ENCODE data around the gene ZNF865.
A peak's percentile ranks its signal among the peaks of the same experiment; 100 is the strongest.
"Not testable (repeated sequence)": the region's sequence is repeated elsewhere in the genome, so short reads cannot be mapped to it uniquely, and the experiment has no call there.

ZNF865 gene

DNA sequence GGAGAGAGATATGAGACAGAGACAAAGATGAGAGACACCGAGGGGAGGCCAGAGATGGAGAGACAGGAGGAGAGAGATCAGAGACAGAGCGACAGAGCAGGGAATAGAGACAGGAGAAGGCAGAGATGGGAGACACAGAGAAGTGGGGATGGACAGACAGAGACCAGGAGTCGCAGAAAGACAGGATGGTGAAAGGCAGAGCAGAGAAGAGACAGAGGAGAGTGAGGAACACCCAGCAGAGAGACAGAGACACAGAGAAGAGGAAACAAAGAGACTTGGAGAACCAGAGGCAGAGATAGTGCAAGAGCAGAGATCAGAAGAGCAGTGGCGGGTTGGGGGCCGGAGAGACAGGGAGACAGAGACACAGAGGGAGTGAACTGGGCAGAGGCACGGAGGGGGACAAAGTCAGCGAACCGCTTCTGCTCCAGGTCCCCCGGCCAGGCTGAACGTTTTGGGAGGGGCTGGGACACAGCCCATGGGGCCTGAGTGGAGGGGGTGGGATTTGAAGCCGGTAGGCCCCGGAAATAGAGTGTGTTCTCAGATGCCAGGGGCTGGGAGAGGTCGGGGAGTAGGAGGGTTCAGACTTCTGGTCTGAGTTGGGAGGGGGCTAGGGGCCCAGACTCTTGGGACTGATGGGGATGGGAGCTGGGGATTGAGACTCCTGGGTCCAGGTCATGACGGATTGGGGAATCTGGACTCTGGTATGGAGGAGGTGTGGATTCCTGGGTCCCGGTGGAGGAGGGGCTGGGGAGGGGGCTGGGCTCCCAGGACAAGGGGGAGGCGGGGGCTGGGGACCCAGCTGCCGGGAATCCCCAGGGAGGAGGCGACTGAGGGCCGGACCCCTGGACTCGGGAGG, 25.5 kb upstream of the ZNF865 start:
- Histone ChIP-seq H3K4me1 (ENCODE audit: control insufficient read depth, insufficient read depth, low read length) (no peaks in the 10 kb centered on the region), H3K9me3 (ENCODE audit: control insufficient read depth, insufficient read depth, low read length) (no peaks in the 10 kb centered on the region), H3K27me3 (ENCODE audit: control insufficient read depth, insufficient read depth, low read length) (no peaks in the 10 kb centered on the region), H3K4me3 (ENCODE audit: low read length) (peak overlapping the region; percentile 94), H3K36me3 (ENCODE audit: control insufficient read depth, insufficient read depth, low read length) (peaks cover 20% of the 10 kb centered on the region), H3K27ac (ENCODE audit: low read length) (no peak overlapping the region)
- no CpG with 5 or more reads among the region's 20 CpGs for WGBS (ENCODE audit: insufficient coverage, insufficient read length)
- DNase-seq (ENCODE audit: low read depth, low spot score), result no peak

DNA sequence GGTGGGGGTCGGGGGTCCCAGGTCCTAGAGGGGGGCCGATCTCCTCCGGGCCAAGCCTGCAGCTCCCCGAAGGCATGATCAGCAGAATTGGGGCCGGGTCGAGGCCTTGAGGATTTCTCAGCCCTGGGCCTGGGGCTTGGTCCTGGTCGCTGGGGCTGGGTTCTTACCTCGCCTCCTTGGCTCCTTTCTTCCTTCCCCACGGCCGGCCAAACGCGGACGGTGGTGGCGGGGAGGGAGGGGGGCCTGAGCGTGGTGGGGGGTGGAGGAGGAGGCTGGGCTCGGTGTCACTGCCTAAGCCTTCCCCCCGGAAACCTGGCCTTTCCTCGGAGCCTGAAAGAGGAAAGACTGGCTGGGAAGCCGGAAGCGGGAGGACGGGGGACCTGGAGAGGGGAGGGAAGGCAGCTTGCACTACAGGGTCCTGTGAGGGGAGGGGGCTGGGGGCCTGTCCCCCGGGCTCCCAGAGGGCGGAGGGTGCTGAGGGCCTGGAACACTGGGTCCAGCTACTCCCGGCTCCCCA, 24.8 kb upstream of the ZNF865 start, which contains the start of gene ZNF579:
Gene ZNF579 (minus strand): TSS at position 221 of the 517 bp plus-strand sequence. CDS start 1,209 bp downstream, outside the sequence.
- peak within 1 kb of the TSS; percentile 94 for H3K4me3 ChIP-seq (ENCODE audit: low read length)
- H3K4me1 ChIP-seq (ENCODE audit: control insufficient read depth, insufficient read depth, low read length), result 0 out of 2 replicates have a peak, but pooled peaks cover 1% of the 10 kb centered on the region
- no CpG with 5 or more reads among the region's 24 CpGs for WGBS (ENCODE audit: insufficient coverage, insufficient read length)
- no peaks in the 10 kb centered on the region for H3K27me3 ChIP-seq (ENCODE audit: control insufficient read depth, insufficient read depth, low read length)
- peaks cover 20% of the 10 kb centered on the region for H3K36me3 ChIP-seq (ENCODE audit: control insufficient read depth, insufficient read depth, low read length)
- no peak for DNase-seq (ENCODE audit: low read depth, low spot score)
- H3K9me3 ChIP-seq (ENCODE audit: control insufficient read depth, insufficient read depth, low read length), result no peaks in the 10 kb centered on the region
- H3K27ac ChIP-seq (ENCODE audit: low read length), result no peak within 1 kb of the TSS

DNA sequence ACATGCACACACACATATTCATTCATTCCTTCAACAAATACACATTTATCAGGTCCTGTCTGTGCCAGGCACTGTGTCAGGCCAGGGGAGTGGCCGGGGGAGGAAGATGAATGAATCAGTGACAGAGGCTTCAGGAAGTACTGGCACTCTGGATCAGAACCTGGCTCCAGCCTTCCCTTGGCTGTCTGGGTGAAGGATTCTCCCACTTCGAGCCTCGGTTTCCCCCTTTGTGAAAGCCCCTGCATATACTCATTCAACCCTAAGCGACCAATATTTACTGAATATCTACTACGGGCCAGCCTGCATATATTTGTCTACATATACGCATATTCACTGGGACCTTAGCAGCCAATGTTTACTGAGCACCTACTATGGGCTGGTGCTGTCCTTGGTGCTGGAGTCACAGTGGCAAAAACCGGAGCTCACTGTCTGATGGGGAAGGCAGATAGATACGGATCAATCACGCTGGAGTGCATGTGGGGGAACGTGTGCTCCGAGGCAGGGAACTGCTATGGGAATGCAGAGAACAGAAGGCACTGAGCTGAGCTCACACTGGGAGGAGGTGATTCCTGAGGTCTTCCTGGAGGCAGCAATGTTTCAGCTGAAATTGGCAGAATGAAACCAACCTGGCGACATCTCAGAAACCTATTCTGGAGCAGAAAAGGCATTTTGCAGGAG, 24.2 kb upstream of the ZNF865 start:
- 0 out of 2 replicates have a peak, but pooled peaks cover 1% of the 10 kb centered on the region for H3K4me1 ChIP-seq (ENCODE audit: control insufficient read depth, insufficient read depth, low read length)
- no peaks in the 10 kb centered on the region for H3K27me3 ChIP-seq (ENCODE audit: control insufficient read depth, insufficient read depth, low read length)
- peaks cover 20% of the 10 kb centered on the region for H3K36me3 ChIP-seq (ENCODE audit: control insufficient read depth, insufficient read depth, low read length)
- no peaks in the 10 kb centered on the region for H3K9me3 ChIP-seq (ENCODE audit: control insufficient read depth, insufficient read depth, low read length)
- WGBS (ENCODE audit: insufficient coverage, insufficient read length), result no CpG with 5 or more reads among the region's 12 CpGs
- DNase-seq (ENCODE audit: low read depth, low spot score), result no peak
- H3K4me3 ChIP-seq (ENCODE audit: low read length), result peak overlapping the region; percentile 94; the same call in 1 of the 2 replicates
- H3K27ac ChIP-seq (ENCODE audit: low read length), result no peak overlapping the region

DNA sequence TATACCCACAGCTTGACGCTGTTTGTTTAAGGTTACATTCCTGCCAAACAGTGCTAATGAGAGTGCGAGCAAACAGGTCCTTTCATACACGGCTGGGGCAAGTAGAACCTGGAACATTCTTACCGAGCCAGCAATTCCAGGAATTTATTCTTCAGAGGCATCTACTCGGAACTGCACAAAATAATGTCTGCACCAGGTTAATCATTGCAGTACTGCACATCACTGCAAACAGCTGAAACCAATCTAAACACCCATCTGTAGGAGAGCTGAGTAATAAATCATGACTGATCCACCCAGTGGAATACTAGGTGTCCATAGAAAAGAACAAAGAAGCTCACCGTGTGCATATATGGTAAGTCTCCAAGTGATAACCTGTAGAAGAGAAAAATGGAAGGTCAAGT, 23.6 kb upstream of the ZNF865 start:
- H3K4me1 ChIP-seq (ENCODE audit: control insufficient read depth, insufficient read depth, low read length), result 0 out of 2 replicates have a peak, but pooled peaks cover 1% of the 10 kb centered on the region
- no peak for DNase-seq (ENCODE audit: low read depth, low spot score)
- H3K4me3 ChIP-seq (ENCODE audit: low read length), result no peak overlapping the region
- no CpG with 5 or more reads among the region's 6 CpGs for WGBS (ENCODE audit: insufficient coverage, insufficient read length)
- H3K27ac ChIP-seq (ENCODE audit: low read length), result no peak overlapping the region
- H3K27me3 ChIP-seq (ENCODE audit: control insufficient read depth, insufficient read depth, low read length), result no peaks in the 10 kb centered on the region
- H3K9me3 ChIP-seq (ENCODE audit: control insufficient read depth, insufficient read depth, low read length), result no peaks in the 10 kb centered on the region
- H3K36me3 ChIP-seq (ENCODE audit: control insufficient read depth, insufficient read depth, low read length), result peaks cover 19% of the 10 kb centered on the region

DNA sequence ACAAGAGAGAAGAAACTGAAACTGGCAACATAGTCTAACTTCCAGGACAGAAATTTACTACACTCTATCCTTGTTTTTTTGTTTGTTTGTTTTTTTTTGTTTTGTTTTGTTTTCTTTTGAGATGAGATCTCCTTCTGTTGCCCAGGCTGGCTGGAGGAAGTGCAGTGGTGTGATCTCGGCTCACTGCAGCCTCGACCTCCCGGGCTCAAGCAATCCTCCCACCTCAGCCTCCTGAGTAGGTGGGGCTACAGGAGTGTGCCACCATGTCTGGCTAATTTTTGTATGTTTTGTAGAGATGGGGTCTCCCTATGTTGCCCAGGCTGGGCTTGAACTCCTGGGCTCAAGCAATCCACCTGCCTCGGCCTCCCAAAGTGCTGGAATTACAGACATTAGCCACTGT, 23.2 kb upstream of the ZNF865 start:
- not testable (repeated sequence) for H3K4me1 ChIP-seq (ENCODE audit: control insufficient read depth, insufficient read depth, low read length); H3K27me3 ChIP-seq (ENCODE audit: control insufficient read depth, insufficient read depth, low read length); H3K9me3 ChIP-seq (ENCODE audit: control insufficient read depth, insufficient read depth, low read length); DNase-seq (ENCODE audit: low read depth, low spot score); H3K4me3 ChIP-seq (ENCODE audit: low read length); H3K27ac ChIP-seq (ENCODE audit: low read length)
- WGBS (ENCODE audit: insufficient coverage, insufficient read length), result no CpG with 5 or more reads among the region's 4 CpGs
- H3K36me3 ChIP-seq (ENCODE audit: control insufficient read depth, insufficient read depth, low read length), result peaks cover 15% of the 10 kb centered on the region

DNA sequence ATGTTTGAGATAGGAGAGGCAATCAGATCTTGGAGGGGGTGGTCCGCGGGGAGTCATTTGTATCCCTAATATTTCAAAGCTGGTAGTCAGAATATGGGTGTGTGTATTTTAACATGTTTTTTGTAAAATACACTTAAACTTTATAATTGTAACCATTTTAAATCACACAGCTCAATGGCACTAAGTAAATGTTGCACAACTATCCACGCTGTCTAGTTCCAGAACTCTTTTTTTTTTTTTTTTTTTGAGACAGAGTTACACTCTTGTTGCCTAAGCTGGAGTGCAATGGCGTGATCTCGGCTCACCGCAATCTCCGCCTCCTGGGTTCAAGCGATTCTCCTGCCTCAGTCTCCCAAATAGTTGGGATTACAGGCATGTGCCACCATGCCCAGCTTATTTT, 21.6 kb upstream of the ZNF865 start:
- not testable (repeated sequence) for H3K4me1 ChIP-seq (ENCODE audit: control insufficient read depth, insufficient read depth, low read length); H3K4me3 ChIP-seq (ENCODE audit: low read length); H3K27me3 ChIP-seq (ENCODE audit: control insufficient read depth, insufficient read depth, low read length); DNase-seq (ENCODE audit: low read depth, low spot score); H3K36me3 ChIP-seq (ENCODE audit: control insufficient read depth, insufficient read depth, low read length); H3K9me3 ChIP-seq (ENCODE audit: control insufficient read depth, insufficient read depth, low read length); H3K27ac ChIP-seq (ENCODE audit: low read length)
- WGBS (ENCODE audit: insufficient coverage, insufficient read length), result no CpG with 5 or more reads among the region's 8 CpGs

DNA sequence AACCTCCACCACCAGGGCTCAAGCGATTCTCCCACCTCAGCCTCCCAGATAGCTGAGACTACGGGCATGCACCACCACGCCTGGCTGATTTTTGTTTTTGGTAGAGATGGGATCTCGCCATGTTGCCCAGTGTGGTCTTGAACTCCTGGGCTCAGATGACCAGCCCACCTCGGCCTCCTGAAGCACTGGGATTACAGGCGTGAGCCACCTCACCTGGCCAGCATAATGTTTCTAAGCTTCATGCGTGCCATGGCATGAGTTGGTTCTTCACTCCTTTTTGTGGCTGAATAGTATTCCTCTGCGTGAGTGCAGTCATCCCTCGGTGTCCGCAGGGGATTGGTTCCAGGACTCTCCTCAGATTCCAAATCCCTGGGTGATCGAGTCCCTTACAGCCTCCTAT, 20.6 kb upstream of the ZNF865 start:
- no peak for DNase-seq (ENCODE audit: low read depth, low spot score)
- WGBS (ENCODE audit: insufficient coverage, insufficient read length), result no CpG with 5 or more reads among the region's 11 CpGs
- 0 out of 2 replicates have a peak, but pooled peaks cover 1% of the 10 kb centered on the region for H3K4me1 ChIP-seq (ENCODE audit: control insufficient read depth, insufficient read depth, low read length)
- H3K27ac ChIP-seq (ENCODE audit: low read length), result no peak overlapping the region
- H3K9me3 ChIP-seq (ENCODE audit: control insufficient read depth, insufficient read depth, low read length), result no peaks in the 10 kb centered on the region
- H3K36me3 ChIP-seq (ENCODE audit: control insufficient read depth, insufficient read depth, low read length), result no peaks in the 10 kb centered on the region
- no peaks in the 10 kb centered on the region for H3K27me3 ChIP-seq (ENCODE audit: control insufficient read depth, insufficient read depth, low read length)
- H3K4me3 ChIP-seq (ENCODE audit: low read length), result no peak overlapping the region

DNA sequence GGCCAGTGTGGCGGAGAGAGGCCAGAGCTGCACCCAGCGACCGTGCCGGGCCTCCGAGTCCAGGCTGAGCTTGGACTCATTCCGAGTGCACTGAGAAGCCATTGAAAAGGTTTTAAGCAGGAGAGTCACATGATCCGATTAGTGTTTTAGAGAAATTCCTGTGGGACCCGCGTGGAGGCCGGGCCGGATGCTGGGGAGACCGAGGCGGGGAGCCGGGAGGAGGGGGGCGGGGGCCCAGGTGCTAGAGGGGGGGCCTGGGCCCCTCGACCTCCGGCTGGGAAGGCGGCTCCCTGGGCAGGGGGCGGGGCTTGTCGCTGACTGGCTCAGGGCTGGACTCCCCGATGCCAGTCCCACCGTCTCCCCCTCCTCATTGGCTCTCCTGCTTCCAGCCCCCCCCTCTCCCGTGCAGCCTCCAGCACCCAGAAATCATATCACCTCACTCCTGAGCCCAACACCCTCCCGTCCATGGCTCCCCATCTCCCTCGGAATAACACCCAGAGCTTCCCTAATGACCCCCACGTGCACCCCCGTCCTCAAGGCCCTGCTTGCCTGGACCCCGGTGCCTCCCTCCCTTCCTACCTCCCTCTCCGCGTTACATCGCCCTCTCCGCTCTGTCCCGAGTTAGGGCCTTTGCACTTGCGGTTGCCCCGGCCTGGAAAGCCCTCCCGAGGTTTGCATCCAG, 19.6 kb upstream of the ZNF865 start:
- DNase-seq (ENCODE audit: low read depth, low spot score), result no peak
- no peak overlapping the region for H3K27ac ChIP-seq (ENCODE audit: low read length)

DNA sequence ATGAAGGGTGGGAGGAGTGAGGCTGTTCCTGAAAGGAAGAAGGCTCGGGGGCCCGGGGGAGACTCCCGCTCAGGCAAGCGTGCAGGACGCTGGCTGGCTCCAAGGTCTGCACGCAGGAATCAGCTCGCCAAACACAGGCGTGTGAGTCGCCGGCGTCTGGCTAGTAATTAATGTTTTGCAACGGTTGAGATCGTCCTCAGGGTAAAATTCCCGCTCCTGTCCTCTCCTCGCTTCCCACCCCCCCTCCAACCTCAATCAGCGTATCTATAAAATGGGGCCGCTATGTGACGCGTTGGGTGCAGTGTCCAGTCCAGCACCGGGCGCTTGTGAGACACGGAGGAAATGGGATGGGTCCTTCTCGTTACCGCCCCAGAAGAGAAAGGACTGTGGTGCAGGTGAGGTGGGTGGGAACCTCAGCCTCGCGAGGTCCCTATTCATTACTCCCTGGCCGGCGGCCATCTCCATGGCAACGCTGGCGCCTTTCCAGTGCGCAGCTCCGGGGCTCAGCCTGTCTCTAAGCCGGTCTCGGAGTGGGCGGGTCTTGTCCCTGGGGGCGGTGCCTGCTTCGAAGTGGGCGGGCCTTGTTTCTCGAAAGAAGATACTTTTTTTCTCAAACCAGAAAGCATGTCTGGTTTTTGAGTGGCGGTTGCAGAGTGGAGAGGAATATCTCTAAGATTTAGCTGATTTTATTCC, 18.3 kb upstream of the ZNF865 start:
- H3K9me3 ChIP-seq (ENCODE audit: control insufficient read depth, insufficient read depth, low read length), result no peaks in the 10 kb centered on the region
- H3K27ac ChIP-seq (ENCODE audit: low read length), result no peak overlapping the region
- no peaks in the 10 kb centered on the region for H3K27me3 ChIP-seq (ENCODE audit: control insufficient read depth, insufficient read depth, low read length)
- H3K4me3 ChIP-seq (ENCODE audit: low read length), result peak overlapping the region; percentile 19; the same call in 1 of the 2 replicates
- no peaks in the 10 kb centered on the region for H3K36me3 ChIP-seq (ENCODE audit: control insufficient read depth, insufficient read depth, low read length)
- H3K4me1 ChIP-seq (ENCODE audit: control insufficient read depth, insufficient read depth, low read length), result 0 out of 2 replicates have a peak, but pooled peaks cover 4% of the 10 kb centered on the region
- no CpG with 5 or more reads among the region's 40 CpGs for WGBS (ENCODE audit: insufficient coverage, insufficient read length)
- DNase-seq (ENCODE audit: low read depth, low spot score), result peak; percentile 94

More for the DNA sequence above, 19.6 kb upstream of the ZNF865 start:
- Histone ChIP-seq H3K27me3 (ENCODE audit: control insufficient read depth, insufficient read depth, low read length) (no peaks in the 10 kb centered on the region), H3K36me3 (ENCODE audit: control insufficient read depth, insufficient read depth, low read length) (no peaks in the 10 kb centered on the region), H3K4me3 (ENCODE audit: low read length) (peak overlapping the region; percentile 50; the same call in 1 of the 2 replicates), H3K9me3 (ENCODE audit: control insufficient read depth, insufficient read depth, low read length) (no peaks in the 10 kb centered on the region), H3K4me1 (ENCODE audit: control insufficient read depth, insufficient read depth, low read length) (0 out of 2 replicates have a peak, but pooled peaks cover 4% of the 10 kb centered on the region)
- WGBS (ENCODE audit: insufficient coverage, insufficient read length), result no CpG with 5 or more reads among the region's 36 CpGs

Data from iPS DF 6.9 (cell line).